ENCODE results near the gene KCNK4. TPM values are rescaled to one million over a fixed set of nuclear protein-coding genes. Genes with fewer than 3 reads are reported as not detected.

KCNK4 gene
- total and polyA plus RNA-seq, 2 of the 13 experiments (the other 11 are each of a cell fraction or from before 2014, with no cell fraction given), result not detected

GRCh38 chr11:64317961-64318765 lies 27.1 kb downstream of the KCNK4 start, which contains the start of gene PRDX5 (continued):
- TF ChIP-seq CERS6 (CRISPR knock-in tag; IDR thresholded peaks at IDR 0.05) (no peak), ZNF207 (IDR thresholded peaks at IDR 0.05; ENCODE audit: borderline replicate concordance) (no peak), MTA1 (CRISPR knock-in tag; IDR thresholded peaks at IDR 0.05; ENCODE audit: borderline replicate concordance) (0 out of 2 replicates have a peak, but pooled peaks have one; percentile 38), SIX1 (CRISPR knock-in tag; IDR thresholded peaks at IDR 0.05; ENCODE audit: borderline replicate concordance) (no peak), XBP1 (CRISPR knock-in tag; IDR thresholded peaks at IDR 0.05) (no peak), JARID2 (CRISPR knock-in tag; IDR thresholded peaks at IDR 0.05; ENCODE audit: insufficient replicate concordance) (no peak), CHCHD3 (CRISPR knock-in tag; IDR thresholded peaks at IDR 0.05) (0 out of 2 replicates have a peak, but pooled peaks have one; percentile 63), KDM6A (CRISPR knock-in tag; IDR thresholded peaks at IDR 0.05; ENCODE audit: low read depth) (no peak), ZNF567 (CRISPR knock-in tag; IDR thresholded peaks at IDR 0.05; ENCODE audit: borderline replicate concordance) (0 out of 2 replicates have a peak, but pooled peaks have one; percentile 28), ZNF530 (CRISPR knock-in tag; IDR thresholded peaks at IDR 0.05; ENCODE audit: low read depth) (no peak), ZSCAN22 (CRISPR knock-in tag; IDR thresholded peaks at IDR 0.05) (no peak), GZF1 (CRISPR knock-in tag; IDR thresholded peaks at IDR 0.05) (no peak), SP140L (CRISPR knock-in tag; IDR thresholded peaks at IDR 0.05; ENCODE audit: borderline replicate concordance) (no peak), ZNF503 (CRISPR knock-in tag; IDR thresholded peaks at IDR 0.05) (0 out of 2 replicates have a peak, but pooled peaks have one; percentile 43), ZMAT3 (CRISPR knock-in tag; conservative IDR thresholded peaks at IDR 0.05) (peak; percentile 24; the same call in 1 of the 2 replicates), ZNF839 (CRISPR knock-in tag; IDR thresholded peaks at IDR 0.05; ENCODE audit: borderline replicate concordance) (no peak), RAD51 (IDR thresholded peaks at IDR 0.05; ENCODE audit: borderline replicate concordance) (no peak), SRSF1 (optimal IDR thresholded peaks at IDR 0.05; ENCODE audit: low read depth, low read length) (no peak), PLSCR1 (CRISPR knock-in tag; IDR thresholded peaks at IDR 0.05; ENCODE audit: borderline replicate concordance) (no peak), YEATS4 (CRISPR knock-in tag; IDR thresholded peaks at IDR 0.05; ENCODE audit: borderline replicate concordance) (peak; percentile 20), ZNF329 (CRISPR knock-in tag; IDR thresholded peaks at IDR 0.05; ENCODE audit: low read depth) (no peak), ZNF282 (IDR thresholded peaks at IDR 0.05; ENCODE audit: partially characterized antibody) (no peak), SNAPC5 (CRISPR knock-in tag; IDR thresholded peaks at IDR 0.05; ENCODE audit: borderline replicate concordance) (no peak), ZNF160 (CRISPR knock-in tag; IDR thresholded peaks at IDR 0.05) (no peak; the same call in 1 of the 2 replicates), DPF2 (CRISPR knock-in tag; IDR thresholded peaks at IDR 0.05; ENCODE audit: borderline replicate concordance, low read depth) (no peak), IRX3 (CRISPR knock-in tag; IDR thresholded peaks at IDR 0.05; ENCODE audit: borderline replicate concordance, low read depth) (no peak), MEF2D (CRISPR knock-in tag; IDR thresholded peaks at IDR 0.05) (no peak), DNMT1 (CRISPR knock-in tag; IDR thresholded peaks at IDR 0.05) (no peak)

All from HepG2 (cell line).